Keratinocyte (primary cell): Measurements from ENCODE around the gene AAR2. TPM values are rescaled to one million over a fixed set of nuclear protein-coding genes. Genes with fewer than 3 reads are reported as not detected.

Source experiments
- DNase-seq: peaks from one replicate; pipeline ENCODE4 v3.0.0-alpha.2; 2011; ENCODE audit warnings: low read depth, missing footprints, low spot score
- FAIRE-seq: peaks from 2 replicates; lab custom pipeline; 2011; peaks lifted over from hg19 to GRCh38; lab: Jason Lieb, UNC
- H2AFZ ChIP-seq: 2 replicates; pipeline ENCODE4 v1.6.0; 2012; ENCODE audit warnings: low read length, control low read depth, inconsistent platforms; ENCODE audit not compliant: control insufficient read depth
- H3K27ac ChIP-seq: 2 replicates; pipeline ENCODE4 v1.5.1; 2011; ENCODE audit warnings: low read length; ENCODE audit not compliant: control insufficient read depth, insufficient read depth
- H3K27me3 ChIP-seq: 3 replicates; pipeline ENCODE4 v1.6.0; 2011; ENCODE audit warnings: low read length; ENCODE audit not compliant: control insufficient read depth, insufficient read depth; ENCODE audit errors: extremely low read depth
- H3K36me3 ChIP-seq, 2 experiments: 2 replicates in 1 of 2; 3 replicates in 1 of 2; pipeline ENCODE4 v1.5.1; 2011; ENCODE audit warnings: low read length in 2 of 2, mild to moderate bottlenecking in 1 of 2; ENCODE audit not compliant: control insufficient read depth in 2 of 2, insufficient read depth in 2 of 2; ENCODE audit errors: extremely low read depth in 1 of 2
- H3K4me1 ChIP-seq: 3 replicates; pipeline ENCODE4 v1.5.1; 2011; ENCODE audit warnings: low read length; ENCODE audit not compliant: control insufficient read depth, insufficient read depth; ENCODE audit errors: extremely low read depth
- H3K4me2 ChIP-seq: 3 replicates; pipeline ENCODE4 v1.6.0; 2011; ENCODE audit warnings: low read depth, low read length; ENCODE audit not compliant: control insufficient read depth, insufficient read depth; ENCODE audit errors: extremely low read depth
- H3K4me3 ChIP-seq, 3 experiments: fragments of 200-600 bp in 1 of 3; sonication (generic) in 1 of 3; 2 replicates in 2 of 3; 3 replicates in 1 of 3; pipeline ENCODE4 v1.5.1; 2011 to 2016; ENCODE audit warnings: low read length in 3 of 3, mild to moderate bottlenecking in 3 of 3, control low read depth in 2 of 3, inconsistent platforms in 1 of 3, low read depth in 1 of 3, mixed read lengths in 1 of 3, mixed run types in 1 of 3, moderate library complexity in 1 of 3; ENCODE audit not compliant: control insufficient read depth in 2 of 3, insufficient read depth in 2 of 3; ENCODE audit errors: extremely low read depth in 1 of 3
- H3K79me2 ChIP-seq: 2 replicates; pipeline ENCODE4 v1.6.0; 2012; ENCODE audit warnings: low read length; ENCODE audit not compliant: control insufficient read depth, insufficient read depth
- H3K9ac ChIP-seq: 3 replicates; pipeline ENCODE4 v1.6.0; 2011; ENCODE audit warnings: low read length; ENCODE audit not compliant: control insufficient read depth, insufficient read depth; ENCODE audit errors: extremely low read depth
- H3K9me1 ChIP-seq: 3 replicates; pipeline ENCODE4 v1.6.0; 2011; ENCODE audit warnings: low read length; ENCODE audit not compliant: control insufficient read depth, insufficient read depth; ENCODE audit errors: extremely low read depth
- H3K9me3 ChIP-seq: 2 replicates; pipeline ENCODE4 v1.5.1; 2012; ENCODE audit warnings: low read depth, low read length; ENCODE audit not compliant: control insufficient read depth
- H4K20me1 ChIP-seq: 3 replicates; pipeline ENCODE4 v1.6.0; 2011; ENCODE audit warnings: low read length; ENCODE audit not compliant: control insufficient read depth, insufficient read depth; ENCODE audit errors: extremely low read depth
- CTCF ChIP-seq, 3 experiments: IDR thresholded peaks in 1 of 3; conservative IDR thresholded peaks in 1 of 3; optimal IDR thresholded peaks in 1 of 3; 2 replicates in 2 of 3; 3 replicates in 1 of 3; pipeline versions ENCODE3 to v1.5.1; 2011; ENCODE audit warnings: low read length in 3 of 3, mild to moderate bottlenecking in 3 of 3, moderate library complexity in 2 of 3, control low read depth in 1 of 3, inconsistent platforms in 1 of 3; ENCODE audit not compliant: insufficient read depth in 2 of 3; ENCODE audit errors: extremely low read depth in 1 of 3
- EZH2 ChIP-seq: IDR thresholded peaks from one replicate; pipeline ENCODE4 v1.6.1; 2012; ENCODE audit warnings: inconsistent platforms, mild to moderate bottlenecking, low read length, moderate library complexity
- dilution Hi-C: fragments of 300-500 bp; cut with MboI; formaldehyde crosslinking; loops from one replicate; pipeline ENCODE4 v1.7.0; 2020; ENCODE audit warnings: low sequenced_read_pairs; ENCODE audit not compliant: extremely low pct_ligation_motif_present
- polyA plus RNA-seq, 5 experiments: library from polyadenylated mRNA; depleted of rRNA in 3 of 5; stranded (reverse) in 3 of 5; stranded (forward) in 1 of 5; unstranded in 1 of 5; fragments of >200 nt; gene quantifications; 1 replicate in 1 of 5; 2 replicates in 3 of 5; 3 replicates in 1 of 5; pipeline versions ENCODE4 v1.2.1 to v1.2.3, GENCODE V29; 2011 to 2012; ENCODE audit warnings: missing spikeins in 2 of 5, low read depth in 1 of 5, low replicate concordance in 1 of 5

AAR2 gene
- polyA plus RNA-seq, 1 donor (not counting 4 experiments of a cell fraction or from before 2014, with no cell fraction given): 20.1 TPM

- H4K20me1 ChIP-seq: no peaks in the 10 kb centered on the region
- no peaks in the 10 kb centered on the region for H3K36me3 ChIP-seq
- no peak overlapping the region for H2AFZ ChIP-seq
- no peaks in the 10 kb centered on the region for H3K79me2 ChIP-seq
- DNase-seq (no peak), FAIRE-seq (no peak)
- dilution Hi-C loops: no loop called here
- H3K4me3 ChIP-seq: no peak overlapping the region
- TF ChIP-seq CTCF (optimal IDR thresholded peaks at IDR 0.05 in 1 of 3, IDR thresholded peaks at IDR 0.05 in 1 of 3, conservative IDR thresholded peaks at IDR 0.05 in 1 of 3; ENCODE audit: extremely low read depth in 1 of 3, insufficient read depth in 2 of 3, low read length in 3 of 3) (no peak), EZH2 (no peak)
- no peaks in the 10 kb centered on the region for H3K27me3 ChIP-seq
- H3K9me1 ChIP-seq: no peaks in the 10 kb centered on the region
- no peak overlapping the region for H3K4me2 ChIP-seq
- no peaks in the 10 kb centered on the region for H3K4me1 ChIP-seq
- no peak overlapping the region for H3K9ac ChIP-seq
- H3K9me3 ChIP-seq: no peaks in the 10 kb centered on the region
- no peak overlapping the region for H3K27ac ChIP-seq
Observed at GRCh38 chr20:36269507-36269906, 33.2 kb downstream of the AAR2 start.

GRCh38 chr20:36270744-36271638 is 34.7 kb downstream of the AAR2 start:
- Histone ChIP-seq H3K36me3 (no peaks in the 10 kb centered on the region), H4K20me1 (no peaks in the 10 kb centered on the region), H3K4me1 (no peaks in the 10 kb centered on the region), H3K9me1 (no peaks in the 10 kb centered on the region), H3K79me2 (no peaks in the 10 kb centered on the region), H3K4me3 (no peak overlapping the region), H3K9ac (no peak overlapping the region), H3K4me2 (no peak overlapping the region), H3K27ac (no peak overlapping the region), H3K9me3 (no peaks in the 10 kb centered on the region), H3K27me3 (no peaks in the 10 kb centered on the region), H2AFZ (no peak overlapping the region)
- TF ChIP-seq EZH2 (no peak), CTCF (optimal IDR thresholded peaks at IDR 0.05 in 1 of 3, IDR thresholded peaks at IDR 0.05 in 1 of 3, conservative IDR thresholded peaks at IDR 0.05 in 1 of 3; ENCODE audit: extremely low read depth in 1 of 3, insufficient read depth in 2 of 3, low read length in 3 of 3) (no peak)
- no peak for FAIRE-seq
- dilution Hi-C loops: no loop called here
- DNase-seq: no peak
